Common myeloid progenitor, CD34-positive (primary cell): ENCODE measurements around the gene TMEM271.

Experiments used
- CTCF ChIA-PET: fragments of 350-600 bp; sonication (Branson Sonifier 250); formaldehyde crosslinking; loops from one replicate; lab custom pipeline; 2021; ENCODE audit warnings: antibody characterized with exemption; lab: Charles Lee
- POLR2A ChIA-PET: fragments of 350-600 bp; sonication (Branson Sonifier 250); formaldehyde crosslinking; loops from one replicate; lab custom pipeline; 2021; ENCODE audit warnings: antibody characterized with exemption; lab: Charles Lee
- DNase-seq, 3 donors: peaks; one replicate each; pipeline versions ENCODE4 v3.0.0 to v3.0.0-alpha.2; 2013
- H3K27ac ChIP-seq, 2 experiments: 1 replicate in 1 of 2; 2 replicates in 1 of 2; pipeline ENCODE4 v1.7.0; 2013; ENCODE audit warnings: inconsistent platforms in 2 of 2, low read length in 2 of 2, mild to moderate bottlenecking in 2 of 2, low read depth in 1 of 2, moderate library complexity in 1 of 2; ENCODE audit not compliant: severe bottlenecking in 2 of 2, insufficient read depth in 1 of 2, poor library complexity in 1 of 2
- H3K27me3 ChIP-seq, 5 experiments: replicated peaks in 2 of 5; 1 replicate in 3 of 5; 2 replicates in 2 of 5; pipeline versions ENCODE4 v1.6.1 to v1.7.0; 2013; ENCODE audit warnings: low read length in 4 of 5, mild to moderate bottlenecking in 2 of 5, moderate library complexity in 2 of 5, inconsistent platforms in 1 of 5; ENCODE audit not compliant: insufficient read depth in 5 of 5, control insufficient read depth in 4 of 5
- H3K36me3 ChIP-seq, 4 experiments: 1 replicate in 2 of 4; 2 replicates in 2 of 4; pipeline versions ENCODE4 v1.6.1 to v1.7.0; 2013; ENCODE audit warnings: low read length in 3 of 4, control low read depth in 1 of 4, mild to moderate bottlenecking in 1 of 4; ENCODE audit not compliant: control insufficient read depth in 4 of 4, insufficient read depth in 4 of 4
- H3K4me1 ChIP-seq, 4 experiments: 1 replicate in 3 of 4; 2 replicates in 1 of 4; pipeline versions ENCODE4 v1.6.1 to v1.7.1; 2013; ENCODE audit warnings: low read length in 3 of 4, mild to moderate bottlenecking in 3 of 4, control low read depth in 1 of 4, inconsistent platforms in 1 of 4, moderate library complexity in 1 of 4; ENCODE audit not compliant: control insufficient read depth in 4 of 4, insufficient read depth in 4 of 4; ENCODE audit errors: control extremely low read depth in 1 of 4
- H3K4me3 ChIP-seq, 7 experiments: 1 replicate in 4 of 7; 2 replicates in 3 of 7; pipeline versions ENCODE4 v1.5.1 to v1.7.0; 2013; ENCODE audit warnings: mild to moderate bottlenecking in 7 of 7, low read length in 6 of 7, moderate library complexity in 6 of 7, inconsistent platforms in 2 of 7, low read depth in 2 of 7, control low read depth in 1 of 7; ENCODE audit not compliant: insufficient read depth in 4 of 7, control insufficient read depth in 1 of 7; ENCODE audit errors: extremely low read depth in 1 of 7
- H3K9me3 ChIP-seq, 5 experiments: 1 replicate in 4 of 5; 2 replicates in 1 of 5; pipeline versions ENCODE4 v1.6.1 to v1.7.1; 2013; ENCODE audit warnings: low read length in 4 of 5, mild to moderate bottlenecking in 2 of 5, inconsistent platforms in 1 of 5, low read depth in 1 of 5, moderate library complexity in 1 of 5; ENCODE audit not compliant: control insufficient read depth in 4 of 5, insufficient read depth in 2 of 5; ENCODE audit errors: control extremely low read depth in 1 of 5
- WGBS: methylation state at CpG from one replicate; pipeline ENCODE4 v1.1.5; 2013; ENCODE audit not compliant: insufficient coverage; 5-methylcytosine and 5-hydroxymethylcytosine counted together

TMEM271 gene

DNA sequence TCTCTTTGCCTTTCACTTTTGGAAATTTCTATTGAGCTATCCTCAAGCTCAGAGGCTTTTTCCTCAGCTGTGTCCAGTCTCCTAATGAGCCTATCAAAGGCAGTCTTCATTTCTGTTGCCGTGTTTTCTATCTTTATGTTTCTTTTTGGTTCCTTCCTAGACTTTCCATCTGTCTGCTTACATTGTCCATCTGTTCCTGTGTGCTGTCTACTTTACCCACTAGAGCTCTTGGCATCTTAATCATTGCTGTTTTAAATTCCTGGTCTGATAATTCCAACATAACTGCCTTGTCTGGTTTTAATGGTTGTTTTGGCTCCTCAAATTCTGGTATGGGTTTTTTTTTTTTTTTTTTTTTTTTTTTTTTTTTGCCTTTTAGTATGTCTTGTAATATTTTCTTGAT, 40.0 kb upstream of the TMEM271 start:
- Histone ChIP-seq H3K4me1 (no peaks in the 10 kb centered on the region), H3K36me3 (no peaks in the 10 kb centered on the region), H3K9me3 (no peaks in the 10 kb centered on the region), H3K27me3 (peaks cover 0 to 39% (median 6%) of the 10 kb centered on the region in 5 experiments), H3K4me3 (no peak overlapping the region), H3K27ac (no peak overlapping the region)
- ChIA-PET POLR2A (no interaction called here), CTCF (no interaction called here)
- DNase-seq = no peak
- 100% methylated on average over 1 of the region's 1 CpG for WGBS

DNA sequence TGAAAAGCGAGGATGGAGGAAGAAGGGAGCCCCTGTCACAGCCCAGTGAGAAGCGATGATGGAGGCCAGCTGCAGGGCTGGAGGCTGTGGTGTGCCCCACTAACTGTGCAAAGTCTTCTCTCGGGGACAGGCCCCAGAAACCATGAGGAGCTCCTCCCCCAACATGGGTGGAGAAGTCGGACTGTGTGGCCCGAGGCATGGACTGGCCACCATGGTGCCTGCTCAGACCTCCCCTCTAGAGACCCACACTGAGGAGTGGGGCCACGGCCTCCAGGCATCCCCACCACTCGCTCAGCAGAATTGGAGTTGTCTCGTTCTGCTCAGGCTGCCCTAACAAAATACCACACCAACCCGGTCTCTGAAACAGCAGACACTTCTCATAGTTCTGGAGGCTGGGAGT, 37.0 kb upstream of the TMEM271 start:
- DNase-seq = no peak
- Histone ChIP-seq H3K4me1 (no peaks in the 10 kb centered on the region), H3K27me3 (peaks cover 0 to 53% (median 8%) of the 10 kb centered on the region in 5 experiments), H3K36me3 (no peaks in the 10 kb centered on the region), H3K27ac (no peak overlapping the region), H3K4me3 (no peak overlapping the region), H3K9me3 (peaks cover 0 to 7% (median 0%) of the 10 kb centered on the region in 5 experiments)
- CTCF ChIA-PET = no interaction called here
- POLR2A ChIA-PET = no interaction called here
- 96% methylated on average over 8 of the region's 9 CpGs for WGBS

DNA sequence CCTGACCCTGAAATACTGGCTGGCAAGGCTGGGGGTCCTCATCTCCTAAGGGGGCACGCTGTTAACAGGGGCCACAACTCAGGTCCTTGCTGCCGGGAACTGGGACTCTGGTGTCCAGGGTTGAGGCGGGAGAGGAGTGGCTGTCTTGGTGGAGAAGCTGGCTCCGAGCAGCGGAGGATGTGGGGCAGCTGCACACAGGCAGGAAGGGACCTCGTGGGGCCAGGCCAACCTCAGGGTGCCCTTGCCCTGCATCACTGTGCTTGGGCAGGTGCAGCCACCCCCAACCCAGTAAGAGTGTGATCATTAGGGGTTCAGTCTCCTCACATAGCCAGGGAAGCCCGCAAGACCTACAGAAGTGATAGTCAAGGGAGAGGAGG, 36.6 kb upstream of the TMEM271 start:
- H3K9me3 ChIP-seq = peaks cover 0 to 7% (median 0%) of the 10 kb centered on the region in 5 experiments
- CTCF ChIA-PET = no interaction called here
- WGBS = 96% methylated on average over 4 of the region's 7 CpGs
- DNase-seq = no peak
- peaks cover 0 to 55% (median 8%) of the 10 kb centered on the region in 5 experiments for H3K27me3 ChIP-seq
- POLR2A ChIA-PET = no interaction called here
- no peaks in the 10 kb centered on the region for H3K4me1 ChIP-seq
- H3K27ac ChIP-seq = no peak overlapping the region
- H3K4me3 ChIP-seq = no peak overlapping the region
- no peaks in the 10 kb centered on the region for H3K36me3 ChIP-seq

DNA sequence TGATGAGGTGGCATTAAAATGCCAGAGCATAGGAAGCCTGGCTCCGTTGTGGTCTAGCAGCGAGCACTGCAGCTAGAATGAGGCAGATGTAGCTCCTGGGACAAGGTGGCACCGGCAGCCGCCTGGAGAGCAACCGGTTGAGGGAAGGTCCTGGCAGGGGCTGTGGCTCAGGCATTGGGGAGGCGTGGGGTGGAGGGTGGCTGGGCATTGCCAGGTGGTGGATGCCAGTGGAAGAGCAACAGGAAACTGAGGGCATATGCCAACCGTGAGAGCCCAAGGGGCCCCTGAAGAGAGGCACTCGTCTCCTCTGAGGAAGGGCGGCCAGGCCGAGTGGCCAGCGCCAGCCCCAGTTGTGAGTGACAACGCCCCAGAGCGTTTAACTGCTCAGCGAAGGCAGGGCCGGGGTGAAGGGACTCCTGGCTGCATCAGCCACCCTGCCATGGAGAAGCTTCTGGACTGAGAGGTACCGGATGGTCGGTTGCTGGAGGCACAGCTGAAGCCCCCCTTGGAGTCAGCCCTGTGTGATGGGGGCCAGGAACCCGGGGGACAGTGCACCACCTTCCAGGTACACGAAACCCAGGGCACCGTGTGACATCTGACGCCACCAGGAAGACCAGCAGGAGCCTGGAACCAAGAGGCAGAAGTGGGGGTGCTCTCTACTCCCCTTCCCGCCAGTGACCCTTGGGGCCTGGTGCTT, 36.1 kb upstream of the TMEM271 start:
- ChIA-PET POLR2A (no interaction called here), CTCF (interaction anchor here (1.4 kb wide), 1 partner anchor 9 kb away, joined by 4 read pairs; no protein-coding TSS in a partner anchor)
- H3K9me3 ChIP-seq = peaks cover 0 to 7% (median 0%) of the 10 kb centered on the region in 5 experiments
- 86% methylated on average over 22 of the region's 22 CpGs for WGBS
- no peaks in the 10 kb centered on the region for H3K36me3 ChIP-seq
- no peak overlapping the region for H3K4me3 ChIP-seq
- H3K27me3 ChIP-seq = peaks cover 0 to 55% (median 8%) of the 10 kb centered on the region in 5 experiments
- DNase-seq = no peak
- H3K27ac ChIP-seq = no peak overlapping the region
- no peaks in the 10 kb centered on the region for H3K4me1 ChIP-seq

DNA sequence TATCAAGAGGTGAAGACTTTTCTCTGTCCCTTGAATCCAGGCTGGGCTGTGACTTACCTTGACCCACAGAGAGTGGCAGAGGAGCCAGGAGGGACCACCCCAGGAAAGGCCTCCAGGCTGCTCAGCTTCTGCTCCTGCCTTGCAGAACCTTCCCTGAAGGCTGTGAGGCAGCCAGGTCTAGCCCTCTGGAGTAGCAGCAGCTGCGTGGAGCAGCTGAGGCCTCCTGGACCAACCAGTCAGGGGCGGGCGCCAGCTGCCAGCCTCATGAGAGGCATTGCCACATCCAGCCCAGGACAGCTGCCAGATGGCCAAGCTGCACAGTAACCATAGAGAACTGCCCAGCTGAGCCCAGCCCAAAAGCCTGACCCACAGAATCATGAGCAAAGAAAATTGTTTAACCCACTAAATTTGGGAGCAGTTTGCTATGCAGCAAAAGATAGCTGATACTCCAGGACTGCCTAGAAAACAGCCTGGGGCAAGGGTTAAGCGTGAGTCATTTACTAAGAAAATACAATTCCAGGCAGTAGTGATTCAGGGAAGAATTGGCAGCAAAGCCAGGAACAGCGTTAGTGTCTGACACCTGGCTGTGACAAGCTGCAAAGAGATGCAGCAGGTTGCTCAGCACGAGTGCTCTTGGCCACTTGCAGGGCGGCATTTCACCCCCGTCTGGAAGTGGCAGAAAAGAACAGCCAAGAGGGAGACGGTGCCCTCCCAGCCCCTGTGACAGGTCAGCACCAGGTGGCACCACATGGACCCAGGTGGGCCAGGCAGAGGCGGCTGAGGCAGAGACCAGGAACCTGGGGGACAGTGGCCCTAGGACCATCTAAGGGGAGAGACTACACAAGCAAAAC, 34.5 kb upstream of the TMEM271 start:
- Histone ChIP-seq H3K4me1 (no peaks in the 10 kb centered on the region), H3K36me3 (no peaks in the 10 kb centered on the region), H3K9me3 (peaks cover 0 to 7% (median 0%) of the 10 kb centered on the region in 5 experiments), H3K4me3 (no peak overlapping the region), H3K27me3 (peaks cover 0 to 52% (median 6%) of the 10 kb centered on the region in 5 experiments), H3K27ac (no peak overlapping the region)
- CTCF ChIA-PET = interaction anchor here (1.0 to 1.4 kb wide), 2 partner anchors 8 to 367 kb away, joined by 3 to 4 read pairs; no protein-coding TSS in a partner anchor
- DNase-seq = no peak
- POLR2A ChIA-PET = no interaction called here
- WGBS = 79% methylated on average over 10 of the region's 10 CpGs

DNA sequence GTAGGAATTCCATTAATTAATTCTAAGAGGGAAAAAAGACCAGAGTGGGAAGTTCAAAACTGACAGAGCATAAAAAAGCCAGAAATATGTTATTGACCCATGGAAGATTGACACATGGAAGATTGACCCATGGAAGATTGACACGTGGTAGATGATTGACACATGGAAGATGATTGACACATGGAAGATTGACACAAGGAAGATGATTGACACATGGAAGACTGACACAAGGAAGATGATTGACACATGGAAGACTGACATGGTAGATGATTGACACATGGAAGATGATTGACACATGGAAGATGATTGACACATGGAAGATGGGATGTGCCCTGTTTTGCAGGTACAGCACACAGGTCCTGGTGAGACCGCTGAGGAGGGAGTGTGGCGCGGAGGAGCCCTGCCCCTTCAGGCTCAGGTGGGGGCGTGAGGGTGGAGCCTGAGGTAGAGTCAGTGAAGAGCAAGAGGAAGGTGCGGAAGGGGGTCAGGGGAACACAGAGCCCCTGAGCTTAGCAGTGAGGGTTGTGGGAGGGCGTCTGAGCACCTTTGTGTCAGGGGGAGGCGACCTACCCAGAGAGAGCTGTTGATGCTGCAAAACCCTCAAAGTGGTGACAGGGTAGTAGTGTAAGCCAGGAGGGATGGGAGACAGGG, 33.4 kb upstream of the TMEM271 start:
- POLR2A ChIA-PET = no interaction called here
- CTCF ChIA-PET = interaction anchor here (1.2 kb wide), 1 partner anchor 15 kb away, joined by 3 read pairs; no protein-coding TSS in a partner anchor
- 82% methylated on average over 8 of the region's 8 CpGs for WGBS
- Histone ChIP-seq H3K9me3 (peaks cover 0 to 7% (median 0%) of the 10 kb centered on the region in 5 experiments), H3K4me1 (peaks cover 2 to 3% (median 2%) of the 10 kb centered on the region in 4 experiments), H3K27me3 (peaks cover 0 to 47% (median 4%) of the 10 kb centered on the region in 5 experiments), H3K4me3 (no peak overlapping the region), H3K27ac (no peak overlapping the region), H3K36me3 (no peaks in the 10 kb centered on the region)
- peak in 1 of 3 donors; percentile 29 for DNase-seq
